ENCODE measurements around the gene CYRIA.

CYRIA gene

GRCh38 chr2:16674154-16674553 is 8.5 kb upstream of the CYRIA start:
- DNase-seq (ENCODE audit: low read depth), result no peak
- no peak for TF ChIP-seq CTCF (conservative IDR thresholded peaks at IDR 0.05; ENCODE audit: low read depth, low read length)
- no peak overlapping the region for H3K4me3 ChIP-seq (ENCODE audit: low read depth, low read length)

GRCh38 chr2:16671760-16672159 is 6.1 kb upstream of the CYRIA start:
- H3K4me3 ChIP-seq (ENCODE audit: low read depth, low read length), result no peak overlapping the region
- TF ChIP-seq CTCF (conservative IDR thresholded peaks at IDR 0.05; ENCODE audit: low read depth, low read length), result no peak
- peak; percentile 89 for DNase-seq (ENCODE audit: low read depth)

GRCh38 chr2:16669388-16669787 is 3.8 kb upstream of the CYRIA start:
- no peak overlapping the region for H3K4me3 ChIP-seq (ENCODE audit: low read depth, low read length)
- no peak for DNase-seq (ENCODE audit: low read depth)
- TF ChIP-seq CTCF (conservative IDR thresholded peaks at IDR 0.05; ENCODE audit: low read depth, low read length), result no peak

- peak overlapping the region; percentile 71 for H3K4me3 ChIP-seq (ENCODE audit: low read depth, low read length)
- peak; percentile 87 for DNase-seq (ENCODE audit: low read depth)
- TF ChIP-seq CTCF (conservative IDR thresholded peaks at IDR 0.05; ENCODE audit: low read depth, low read length), result no peak
These were observed 791 bp upstream of the CYRIA start for GRCh38 chr2:16666449-16666801.

- no peak for TF ChIP-seq CTCF (conservative IDR thresholded peaks at IDR 0.05; ENCODE audit: low read depth, low read length)
- peak overlapping the region; percentile 71 for H3K4me3 ChIP-seq (ENCODE audit: low read depth, low read length)
- DNase-seq (ENCODE audit: low read depth), result no peak
These were observed 556 bp downstream of the CYRIA start for GRCh38 chr2:16664809-16665747.

- peak; percentile 95 for DNase-seq (ENCODE audit: low read depth)
- no peak for TF ChIP-seq CTCF (conservative IDR thresholded peaks at IDR 0.05; ENCODE audit: low read depth, low read length)
- peak overlapping the region; percentile 71 for H3K4me3 ChIP-seq (ENCODE audit: low read depth, low read length)
These were observed 1.4 kb downstream of the CYRIA start for GRCh38 chr2:16664052-16664731.

Measured in choroid plexus epithelial cell (primary cell).